GM21360 (cell line): ENCODE results near the gene TMEM231.

Source experiments
- ATAC-seq: cut with Tn5 transposase; IDR thresholded peaks from one replicate; pipeline ENCODE4 v1.9.1; 2021; ENCODE audit warnings: mild to moderate bottlenecking, moderate library complexity; ENCODE audit not compliant: unreplicated experiment

The TMEM231 gene

GRCh38 chr16:75495076-75495674 is 60.9 kb downstream of the TMEM231 start, which contains the start of gene CHST6:
Gene CHST6, minus strand, starts transcription at chr16:75495441. Its CDS starts 15,613 bp downstream, at chr16:75479828.
- peak; percentile 72 for ATAC-seq

DNA sequence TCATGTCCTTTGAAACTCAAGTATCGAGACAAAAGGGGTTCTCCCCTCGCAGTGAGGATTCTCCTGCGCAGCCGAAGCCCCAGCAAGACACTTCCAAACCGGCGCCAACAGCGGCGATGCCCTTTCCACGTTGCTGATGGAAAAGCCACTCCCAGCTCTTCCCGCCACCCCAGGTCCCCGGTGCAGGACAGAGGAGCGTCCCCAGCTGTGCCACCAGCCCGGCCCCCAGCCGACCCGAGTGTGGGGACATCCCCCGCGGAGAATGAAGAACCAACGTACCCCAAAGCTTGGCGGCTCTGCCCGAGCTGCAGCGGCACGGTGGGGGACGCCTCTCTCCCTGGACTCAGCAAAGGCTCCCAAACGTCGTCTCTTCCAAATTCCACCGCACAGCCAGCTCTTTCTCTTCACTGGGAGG is 61.4 kb downstream of the TMEM231 start:
- ATAC-seq = no peak

DNA sequence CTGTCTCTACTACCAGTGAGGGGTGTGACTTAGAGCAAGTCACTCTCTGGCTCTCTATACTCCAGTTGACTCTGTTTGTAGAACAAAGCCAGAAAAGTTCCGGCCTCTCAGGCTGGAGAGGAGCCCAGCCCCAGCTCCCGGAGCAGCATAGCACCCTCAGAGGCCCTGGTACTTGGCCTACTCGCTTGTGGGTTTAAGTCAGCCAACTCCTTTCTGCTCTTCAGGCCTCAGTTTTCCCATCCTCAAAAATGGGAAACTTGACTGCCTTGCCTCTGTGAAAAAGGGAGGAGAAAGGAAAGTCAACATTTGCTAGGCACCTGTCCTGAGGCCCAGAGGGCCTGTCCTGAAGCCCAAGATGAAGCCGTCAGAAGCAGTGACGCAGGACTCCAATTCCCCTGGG is 61.9 kb downstream of the TMEM231 start:
- ATAC-seq = no peak

GRCh38 chr16:75491876-75492275 is 64.2 kb downstream of the TMEM231 start:
- ATAC-seq = peak; percentile 42

- ATAC-seq = no peak
Measured at GRCh38 chr16:75488322-75488721, 67.7 kb downstream of the TMEM231 start.
